AG20443 (cell line): ENCODE measurements around the gene SLC26A6.

Source experiments
- DNase-seq: peaks from one replicate; pipeline ENCODE4 v3.0.0; 2012; ENCODE audit warnings: low spot score, mixed read lengths

SLC26A6 gene

DNA sequence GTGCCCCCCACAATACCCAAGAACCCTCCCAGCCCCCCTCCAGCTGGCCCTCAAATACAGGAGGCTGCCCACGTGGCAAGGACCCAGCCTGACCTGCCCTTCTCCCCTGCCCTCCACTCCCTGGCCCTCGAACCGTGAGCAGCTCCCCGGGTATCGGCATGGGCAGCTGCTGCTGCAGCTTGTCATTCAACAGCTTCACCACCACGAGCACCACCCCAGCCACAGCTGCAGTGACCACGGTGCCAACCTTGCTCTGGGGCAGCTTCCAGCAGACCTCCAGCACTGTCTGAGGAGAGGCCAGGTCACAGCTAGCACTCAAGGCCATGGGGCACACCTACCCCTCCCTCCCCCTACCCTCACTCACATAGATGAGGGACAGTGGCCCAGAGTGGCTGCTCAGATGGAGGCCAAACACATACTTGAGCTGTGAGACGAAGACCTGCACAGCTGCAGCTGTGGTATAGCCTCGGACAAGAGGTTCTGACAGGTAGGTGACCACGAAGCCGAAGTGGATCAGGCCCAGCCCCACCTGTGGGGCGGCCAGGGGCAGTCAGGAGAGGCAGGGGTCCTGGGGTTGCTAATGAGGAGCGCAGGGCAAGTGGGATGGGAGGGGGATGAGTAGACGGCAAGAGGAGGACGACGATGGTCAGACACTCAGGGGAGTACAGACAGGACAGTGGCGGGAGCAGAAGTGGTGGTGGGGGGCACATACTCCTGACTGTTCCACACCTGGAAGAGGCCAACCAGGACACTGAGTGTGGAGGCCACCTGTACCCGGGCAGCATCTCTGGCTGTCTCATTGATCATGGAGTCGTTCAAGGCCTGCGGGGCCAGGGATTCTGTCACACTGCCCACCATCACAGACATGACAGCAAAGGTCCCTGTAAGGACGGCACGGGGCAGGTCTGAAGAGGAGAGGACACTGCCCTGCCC lies 3.5 kb downstream of the SLC26A6 start:
- no peak for DNase-seq

DNA sequence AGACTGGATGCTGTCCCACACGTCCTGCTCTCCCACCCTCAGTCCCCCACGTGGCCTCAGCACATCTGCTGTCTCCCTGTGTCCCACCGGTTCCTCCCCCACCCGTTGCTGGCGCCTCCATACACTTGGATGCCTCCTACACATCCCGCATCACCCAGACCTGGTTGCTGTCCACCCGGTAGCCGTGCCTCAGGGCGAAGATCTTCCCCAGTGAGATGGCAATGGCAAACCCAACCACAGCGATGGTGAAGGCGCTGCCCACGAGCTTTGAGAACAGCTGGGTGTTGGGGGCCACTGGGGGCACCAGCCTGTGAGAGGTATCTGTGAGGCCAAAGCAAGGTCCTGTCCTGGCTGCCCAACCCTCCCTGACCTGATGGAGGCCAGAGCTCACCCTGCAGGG lies 4.4 kb downstream of the SLC26A6 start:
- no peak for DNase-seq

DNA sequence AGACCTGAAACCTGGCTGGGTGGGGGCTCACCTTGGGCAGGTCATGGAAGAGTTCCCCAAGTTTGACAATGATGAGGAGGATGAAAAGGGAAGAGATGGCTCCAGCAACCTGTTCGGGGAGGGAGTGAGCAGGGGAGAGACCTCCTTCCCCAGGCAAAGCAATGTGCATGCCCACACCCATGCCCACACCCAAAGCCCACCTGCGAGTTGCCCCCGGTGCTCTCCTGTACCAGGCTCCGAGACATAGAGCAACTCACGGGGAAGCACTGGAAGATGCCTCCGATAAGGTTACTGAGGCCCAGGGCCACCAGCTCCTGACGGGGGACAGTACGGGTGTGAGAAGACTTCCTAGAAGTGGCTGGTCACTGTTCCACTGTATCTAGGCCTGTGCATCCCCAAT lies 4.9 kb downstream of the SLC26A6 start:
- no peak for DNase-seq

DNA sequence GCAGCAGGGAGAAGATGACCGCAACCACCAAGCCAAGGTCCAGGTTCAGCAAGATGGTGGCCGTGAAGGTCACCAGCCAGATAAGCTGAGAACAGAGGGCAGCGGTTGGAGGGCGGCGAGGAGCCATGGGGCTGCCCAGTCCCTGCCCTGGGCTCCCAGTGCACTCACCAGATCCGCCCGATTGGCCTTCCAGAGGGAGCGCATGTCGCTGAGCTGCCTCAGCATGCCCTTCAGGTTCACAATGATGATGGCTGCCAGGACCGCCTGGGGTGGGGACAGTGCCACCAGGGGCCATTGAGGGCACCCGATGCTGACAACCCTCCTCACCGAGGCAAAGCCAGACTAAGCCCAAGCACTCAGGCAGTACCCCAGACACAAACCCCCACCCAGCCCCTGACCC lies 5.4 kb downstream of the SLC26A6 start:
- DNase-seq = no peak

DNA sequence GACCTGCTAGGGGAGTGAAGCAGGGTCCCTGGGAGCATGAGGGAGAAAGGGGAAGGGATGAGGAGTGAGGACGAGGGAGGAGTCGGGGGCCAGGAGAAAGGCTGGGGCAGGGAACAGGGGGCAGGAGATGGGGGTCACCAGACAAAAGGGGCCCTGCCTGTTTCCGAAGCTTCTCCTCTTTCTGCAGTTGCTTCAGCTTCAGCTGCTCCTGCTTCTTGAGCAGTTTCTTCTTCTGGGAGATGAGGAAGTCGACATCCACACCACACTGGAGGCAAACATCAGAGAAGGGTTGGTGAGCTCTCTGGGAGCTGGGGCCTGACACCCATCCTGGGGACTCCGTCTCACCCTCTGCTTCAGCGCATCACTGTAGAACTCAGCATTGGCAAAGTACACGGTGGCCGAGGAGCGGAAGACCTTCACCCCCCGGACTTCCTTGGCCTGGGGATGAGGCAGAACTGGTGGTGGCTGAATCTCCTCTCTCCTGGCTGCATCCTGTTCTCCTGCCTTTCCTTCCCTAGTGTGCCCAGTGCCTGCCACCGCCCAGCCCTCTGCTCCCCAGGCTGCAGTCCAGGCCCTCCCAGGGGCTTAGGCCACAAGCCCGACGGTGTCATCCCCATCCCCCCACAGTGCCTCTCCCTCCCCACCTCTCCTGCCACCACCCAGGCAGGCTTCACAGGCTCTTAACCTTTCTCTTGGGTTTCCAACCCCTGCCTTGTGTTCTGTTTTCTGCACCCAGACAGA lies 6.8 kb downstream of the SLC26A6 start:
- no peak for DNase-seq

DNA sequence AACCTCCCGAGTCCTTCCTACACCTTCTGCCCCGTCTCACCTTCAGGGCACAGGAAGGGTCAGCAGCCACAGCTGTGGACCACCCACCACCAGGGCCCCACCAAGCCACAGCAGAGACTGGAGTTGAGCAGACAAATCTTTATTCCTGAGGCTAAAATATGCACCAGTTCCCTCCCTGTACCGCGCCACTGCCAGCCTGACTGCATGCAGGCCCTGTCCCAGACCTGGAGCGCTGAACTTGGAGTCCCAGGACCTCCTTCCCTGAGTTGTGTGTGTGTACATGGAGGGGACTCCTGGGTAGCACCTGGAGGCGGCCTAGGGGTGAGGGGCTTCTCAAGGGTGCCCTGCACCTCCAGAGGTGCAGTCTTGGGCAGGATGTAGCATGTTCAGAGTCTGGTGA lies 9.7 kb downstream of the SLC26A6 start:
- no peak for DNase-seq

DNA sequence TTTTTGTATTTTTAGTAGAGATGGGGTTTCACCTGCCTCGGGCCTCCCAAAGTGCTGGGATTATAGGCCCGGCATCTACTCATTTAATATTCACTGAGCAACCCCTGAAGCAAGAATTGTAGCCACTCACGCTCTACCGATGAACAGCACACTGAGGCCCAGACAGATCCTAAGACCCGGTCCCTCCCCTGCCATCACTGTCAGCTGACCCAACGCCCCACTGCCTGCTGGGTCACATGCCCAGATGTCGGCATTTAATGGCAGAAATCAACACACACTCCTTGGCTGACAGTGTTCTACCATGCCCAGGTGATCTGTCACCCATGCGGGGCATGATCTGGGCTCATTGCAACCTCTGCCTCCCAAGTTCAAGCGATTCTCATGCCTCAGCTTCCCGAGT lies 10.5 kb downstream of the SLC26A6 start:
- no peak for DNase-seq

DNA sequence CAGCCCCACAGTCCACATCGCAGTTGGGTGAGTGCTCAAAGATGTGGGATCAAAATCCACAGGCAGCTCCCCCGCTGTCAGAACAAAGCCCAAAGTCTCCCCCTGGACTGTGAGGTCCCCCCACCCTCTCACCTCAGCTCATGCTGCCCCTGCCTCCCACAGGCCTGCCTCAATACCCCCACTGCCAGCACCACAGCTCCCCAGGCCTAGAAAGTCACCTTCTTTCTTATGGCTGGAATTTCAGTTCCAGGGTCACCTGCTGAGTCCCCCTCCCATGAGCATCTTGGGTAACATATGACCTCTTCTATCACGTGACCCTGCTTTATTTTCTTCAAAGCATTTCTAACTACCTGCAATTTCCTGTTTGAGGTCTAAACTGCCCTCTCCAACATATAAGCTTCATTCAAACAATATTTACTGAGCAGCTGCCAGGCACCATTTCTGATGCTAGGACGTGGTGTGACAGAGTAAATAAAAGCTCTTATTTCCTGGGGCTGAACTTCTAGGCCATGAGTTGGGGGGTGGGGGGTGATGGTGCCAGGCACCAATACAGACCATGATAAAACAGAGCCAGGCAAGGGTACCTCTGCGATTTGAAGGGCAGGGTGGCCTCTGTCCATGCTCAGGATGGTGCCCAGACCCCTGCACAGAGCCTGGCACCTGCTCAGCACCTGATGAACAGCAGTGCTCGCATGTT lies 11.3 kb downstream of the SLC26A6 start:
- no peak for DNase-seq

DNA sequence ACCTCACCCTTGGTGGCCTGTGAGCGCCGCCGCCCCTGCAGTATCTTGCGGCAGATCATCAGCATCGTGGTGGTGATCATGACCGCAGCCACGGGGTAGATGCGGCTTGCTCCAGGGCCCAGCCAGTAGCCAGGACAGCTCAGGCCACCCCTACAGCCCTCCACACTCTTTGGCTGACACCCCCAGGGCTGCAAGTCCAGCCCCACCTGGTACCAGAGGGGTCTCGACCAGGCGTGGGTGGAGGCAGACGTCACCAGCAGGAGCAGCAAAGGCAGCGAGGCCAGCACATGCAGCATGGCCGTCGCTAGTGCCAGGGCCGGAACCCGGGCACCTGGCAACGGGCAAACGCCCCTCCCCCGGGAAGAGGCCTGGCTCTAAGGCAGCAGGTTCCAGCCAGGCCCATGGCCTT lies 13.8 kb downstream of the SLC26A6 start, which contains the start of gene TMEM89:
Gene TMEM89, minus strand, starts transcription at position 309 of the 409 bp plus-strand sequence. Its CDS starts 13 bp downstream, at position 296.
- no peak for DNase-seq

DNA sequence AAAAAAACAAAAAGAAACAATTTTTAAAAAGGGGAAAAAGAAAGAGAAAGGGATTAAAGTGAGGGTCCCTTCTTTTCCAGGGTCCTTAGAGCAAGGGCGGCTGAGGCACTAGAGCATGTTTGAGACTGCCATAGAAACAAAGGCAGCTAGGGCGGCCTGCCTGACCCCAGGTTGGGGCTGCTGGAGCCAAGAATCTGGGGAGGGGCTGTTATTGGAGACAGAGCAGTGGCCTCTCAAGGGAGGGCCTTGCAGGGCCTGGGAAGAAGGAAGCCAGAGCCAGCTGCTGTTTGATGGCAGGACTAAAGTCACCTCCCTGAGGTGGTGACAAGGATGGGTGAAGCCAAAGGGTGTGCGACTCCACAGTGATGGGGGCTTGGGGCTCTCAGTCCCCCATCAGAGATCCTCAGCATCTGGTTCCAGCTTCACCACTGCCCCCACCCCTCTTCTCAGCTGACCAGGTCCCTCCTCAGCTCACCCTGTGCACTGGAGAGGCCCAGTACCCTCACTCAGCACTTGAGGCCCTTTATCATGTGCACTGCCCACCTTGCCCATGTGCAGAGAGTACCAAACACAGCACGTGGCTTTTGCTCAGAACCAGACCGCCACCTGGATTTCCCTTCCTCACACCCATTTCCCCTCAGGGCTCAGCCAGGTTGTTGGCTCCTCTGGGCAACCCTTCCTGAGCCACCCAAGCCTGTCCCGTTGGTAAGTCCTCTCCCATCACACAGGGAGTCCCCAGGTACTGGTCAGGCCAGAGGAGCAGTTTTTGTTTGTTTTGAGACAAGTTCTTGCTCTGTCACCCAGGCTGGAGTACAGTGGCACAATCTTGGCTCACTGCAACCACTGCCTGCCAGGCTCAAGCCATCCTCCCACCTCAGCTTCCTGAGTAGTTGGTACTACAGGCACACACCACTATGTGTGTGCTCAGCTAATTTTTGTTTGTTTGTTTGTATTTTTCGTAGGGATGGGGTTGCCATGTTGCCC lies 15.4 kb downstream of the SLC26A6 start:
- no peak for DNase-seq

DNA sequence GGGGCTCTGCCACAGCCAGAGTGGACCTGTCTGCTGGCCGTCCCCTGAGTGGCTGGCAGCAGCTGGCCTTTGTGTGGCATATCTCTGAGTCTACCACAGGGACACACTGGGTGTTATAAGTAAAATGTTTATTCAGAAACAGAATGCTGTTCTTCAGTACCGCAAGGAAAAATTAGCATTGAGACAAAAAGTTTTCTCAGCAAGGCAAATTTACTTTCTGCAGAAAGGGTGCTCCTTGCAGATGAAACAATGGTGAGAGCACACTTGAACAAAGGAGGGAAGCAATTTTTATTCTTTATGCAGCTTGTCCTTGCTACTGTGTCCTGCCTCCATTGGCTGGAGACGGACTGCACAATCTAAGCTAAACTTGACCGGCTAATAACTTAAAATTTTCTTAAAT lies 17.7 kb downstream of the SLC26A6 start:
- no peak for DNase-seq

DNA sequence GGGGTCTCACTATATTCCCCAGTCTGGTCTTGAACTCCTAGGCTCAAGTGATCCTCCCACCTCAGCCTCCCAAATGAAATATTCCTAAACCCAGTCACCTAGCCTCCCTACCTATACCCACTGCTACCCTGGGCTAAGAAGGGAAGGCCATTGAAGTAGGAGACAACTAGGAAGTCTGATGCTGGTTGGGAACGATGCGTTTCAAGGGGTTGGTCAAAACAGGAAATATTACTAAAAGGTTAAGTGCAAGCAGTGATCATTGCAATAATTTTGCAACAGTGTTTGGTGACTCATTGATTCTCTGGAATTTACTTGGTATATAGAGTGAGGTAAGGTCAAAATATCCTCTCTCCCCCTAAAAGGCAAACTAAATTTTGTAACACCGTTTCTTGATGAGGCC lies 21.2 kb downstream of the SLC26A6 start:
- peak; percentile 76 for DNase-seq

DNA sequence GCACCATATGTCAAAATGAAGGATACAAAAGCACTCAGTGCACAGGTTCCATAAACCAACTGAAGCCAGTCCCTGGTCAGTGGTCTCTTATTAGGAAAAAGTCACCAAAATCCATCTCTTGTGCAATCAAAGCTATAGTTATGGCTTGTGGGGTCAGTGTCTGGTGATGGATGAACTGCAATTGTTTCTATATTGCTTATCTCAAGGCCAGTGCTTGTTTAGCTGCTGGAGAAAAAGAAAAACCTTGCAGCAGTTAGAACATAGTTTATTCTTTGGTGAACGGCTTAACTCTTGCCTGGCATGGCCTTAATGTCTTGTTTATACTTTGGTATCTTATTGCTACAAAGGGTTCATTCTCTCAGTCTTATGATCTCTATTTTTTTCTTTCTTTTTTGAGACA lies 23.0 kb downstream of the SLC26A6 start:
- DNase-seq = no peak

DNA sequence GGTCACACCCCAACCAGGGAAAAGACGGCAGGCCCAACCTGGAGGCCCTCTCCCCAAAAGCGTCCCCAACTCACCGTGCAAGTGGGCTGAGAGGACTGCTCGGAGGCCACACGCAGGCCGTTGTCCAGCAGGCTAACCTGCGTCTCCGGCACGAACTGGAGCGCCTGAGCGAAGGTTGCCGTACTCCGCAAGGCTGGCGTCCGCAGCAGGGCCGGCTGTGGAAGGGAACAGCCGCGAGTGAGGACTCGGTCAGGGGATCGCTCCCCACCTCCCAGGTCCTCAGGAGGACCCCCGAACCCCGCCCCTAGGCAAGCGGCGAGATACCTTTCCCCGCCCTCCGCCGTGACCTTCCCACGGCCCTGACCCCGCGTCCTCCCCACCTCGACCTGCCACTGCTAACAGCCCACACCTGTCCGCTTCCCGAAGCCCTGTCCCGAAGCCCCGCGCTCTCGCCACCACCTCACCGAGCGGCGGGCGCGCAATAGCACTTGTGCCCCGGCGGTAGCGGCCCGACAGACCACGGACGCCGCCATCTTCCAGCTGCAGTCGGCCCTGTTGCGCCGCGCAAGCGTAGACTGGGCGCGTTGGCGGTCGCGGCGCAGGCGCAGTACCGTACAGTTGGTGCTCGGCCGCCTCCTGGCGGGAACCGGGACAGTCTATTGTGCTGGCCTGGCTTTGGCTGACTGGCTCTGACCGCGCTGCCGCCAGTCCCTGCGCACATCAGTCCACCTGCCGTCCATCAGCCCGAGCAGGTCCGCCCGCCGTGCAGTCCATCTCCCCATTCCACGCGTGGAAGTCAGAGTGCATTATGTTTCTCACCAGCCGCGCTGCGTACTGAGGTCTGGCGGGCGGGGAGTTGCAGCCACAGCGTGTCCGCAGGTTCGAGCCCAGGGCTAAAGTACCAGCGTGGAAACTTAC lies 25.9 kb downstream of the SLC26A6 start, which contains the start of gene UQCRC1:
Gene UQCRC1, minus strand, starts transcription at position 559 of the 918 bp plus-strand sequence. Its CDS starts 26 bp downstream, at position 533.
- peak; percentile 99 for DNase-seq

DNA sequence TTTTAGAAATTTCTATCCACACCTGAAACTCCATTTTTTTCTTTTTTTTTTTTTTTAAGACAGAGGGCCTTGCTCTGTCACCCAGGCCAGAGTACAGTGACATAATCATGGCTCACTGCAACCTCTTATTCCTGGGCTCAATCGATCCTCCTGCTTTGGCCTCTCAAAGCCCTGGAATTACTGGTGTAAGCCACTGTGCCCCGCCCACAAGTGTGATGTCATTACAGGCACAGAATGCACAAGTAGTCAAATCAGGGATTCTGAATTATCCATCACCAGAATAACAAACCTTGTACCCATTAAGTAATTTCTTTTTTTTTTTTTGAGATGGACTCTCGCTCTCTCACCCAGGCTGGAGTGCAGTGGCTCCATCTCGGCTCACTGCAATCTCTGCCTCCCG lies 27.7 kb downstream of the SLC26A6 start:
- no peak for DNase-seq

DNA sequence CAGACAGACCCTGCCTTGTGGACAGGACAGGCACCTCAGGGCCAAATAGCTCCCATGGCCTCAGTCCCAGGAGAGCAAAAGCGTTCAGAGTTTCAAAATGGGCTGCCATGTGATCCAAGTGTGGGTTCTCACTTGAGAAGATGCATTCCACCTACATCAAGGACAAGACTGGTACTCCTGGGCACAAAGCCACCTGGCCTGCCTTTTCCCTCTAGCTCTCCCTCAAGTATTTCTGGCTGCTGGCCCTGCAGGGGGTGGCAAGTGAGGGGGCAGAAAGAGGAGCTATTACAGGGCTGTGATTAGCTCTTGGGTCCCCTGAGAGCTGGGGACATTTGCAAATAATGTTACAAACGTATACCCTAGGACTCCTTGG lies 33.7 kb downstream of the SLC26A6 start:
- no peak for DNase-seq

DNA sequence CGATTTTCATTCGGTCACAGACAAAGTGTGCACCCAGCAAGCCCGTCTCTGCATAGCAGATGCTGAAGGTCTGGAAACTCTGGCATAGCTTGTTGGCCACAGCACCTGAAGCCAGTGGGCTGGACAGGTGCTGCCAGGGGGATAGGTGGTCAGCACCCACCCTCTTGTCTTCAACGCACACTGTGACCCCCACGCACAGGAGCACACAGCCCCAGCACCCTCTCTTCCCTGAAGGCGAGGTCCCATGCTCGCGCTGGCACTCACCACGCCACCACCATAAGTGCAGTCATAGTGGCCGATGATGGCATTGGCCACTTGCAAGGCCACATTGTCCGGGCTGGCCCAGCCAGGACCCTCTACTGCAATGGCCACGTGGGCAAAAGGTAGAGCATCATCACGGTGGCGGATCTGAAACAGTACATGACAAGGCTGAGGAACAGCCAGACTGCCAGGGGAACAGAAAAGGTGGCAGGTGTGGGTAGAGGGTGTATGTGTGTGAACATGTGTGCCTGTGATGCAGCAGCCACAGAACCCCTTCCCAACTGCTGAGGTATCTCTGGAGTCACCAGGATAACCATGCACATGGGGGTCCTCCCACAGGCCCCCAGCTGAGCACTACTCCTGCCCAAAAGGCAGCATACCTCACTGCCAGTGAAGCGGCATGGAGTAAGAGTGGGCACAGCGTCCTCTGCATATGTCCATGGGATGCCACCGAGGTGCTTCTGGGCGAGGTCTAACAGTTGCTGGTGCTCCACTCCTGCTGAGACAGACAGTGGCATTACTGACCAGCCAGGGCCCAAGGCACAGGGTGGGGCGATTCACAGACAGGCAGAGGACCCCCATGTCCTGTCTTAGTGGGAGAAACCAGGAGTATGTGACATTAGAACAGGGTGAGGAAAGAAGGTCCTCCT lies 34.3 kb downstream of the SLC26A6 start:
- DNase-seq = no peak

DNA sequence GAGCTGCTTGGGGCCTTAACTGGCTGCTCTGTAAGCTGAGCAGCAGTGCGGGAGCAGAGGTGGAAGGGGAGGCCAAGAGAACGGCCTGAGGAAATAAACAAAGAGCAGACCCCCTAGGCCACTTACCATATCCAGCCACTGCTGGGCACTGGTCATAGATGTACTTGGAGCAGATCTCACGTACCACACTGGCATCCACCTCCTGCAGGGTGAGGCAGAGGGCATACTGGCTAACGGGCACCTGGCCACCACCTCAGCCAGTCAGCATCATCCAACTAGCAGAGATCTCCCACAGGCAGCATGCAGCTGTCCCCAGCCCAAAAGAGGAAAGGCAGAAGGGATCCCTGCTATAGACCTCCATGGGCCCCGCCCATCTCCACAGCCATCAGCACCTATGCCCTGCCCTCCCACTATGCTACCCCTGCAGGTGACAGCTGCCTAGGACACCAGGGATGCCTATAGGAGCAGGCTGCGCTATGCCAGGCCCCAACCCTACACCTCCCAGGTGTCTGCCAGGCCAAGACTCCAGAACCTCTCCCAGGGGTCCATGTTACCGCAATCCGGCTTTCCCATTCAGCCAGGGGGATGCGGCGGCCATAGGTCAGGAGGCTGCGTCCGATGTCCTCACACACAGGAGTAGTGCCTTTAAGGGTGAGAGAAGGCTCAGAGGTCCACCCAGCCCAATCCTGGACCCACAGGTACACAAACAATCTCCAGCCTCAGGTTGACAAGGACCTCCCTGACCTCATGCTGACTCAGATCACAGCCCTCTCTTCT lies 35.6 kb downstream of the SLC26A6 start:
- no peak for DNase-seq
